GM19463 (cell line): ENCODE data around the gene SYCP3.

ENCODE experiments used
- ATAC-seq: cut with Tn5 transposase; IDR thresholded peaks from one replicate; pipeline ENCODE4 v1.9.1; 2021; ENCODE audit warnings: mild to moderate bottlenecking, moderate library complexity; ENCODE audit not compliant: unreplicated experiment

Gene SYCP3

DNA sequence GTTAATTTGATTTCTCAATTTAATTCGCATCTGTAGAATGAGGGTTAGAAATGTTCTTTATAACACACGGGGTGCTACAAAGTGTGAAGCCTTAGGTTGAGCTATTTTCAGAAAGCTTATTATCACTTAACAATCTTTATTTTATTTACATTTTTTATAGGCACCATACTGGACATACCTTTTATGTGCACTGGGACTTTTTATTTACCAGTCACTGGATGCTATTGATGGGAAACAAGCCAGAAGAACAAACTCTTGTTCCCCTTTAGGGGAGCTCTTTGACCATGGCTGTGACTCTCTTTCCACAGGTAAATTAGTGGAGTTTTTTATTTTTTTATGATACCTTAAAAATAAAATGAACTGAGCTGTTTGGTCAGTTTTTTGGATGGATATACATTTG, 25.3 kb downstream of the SYCP3 start:
- no peak for ATAC-seq

DNA sequence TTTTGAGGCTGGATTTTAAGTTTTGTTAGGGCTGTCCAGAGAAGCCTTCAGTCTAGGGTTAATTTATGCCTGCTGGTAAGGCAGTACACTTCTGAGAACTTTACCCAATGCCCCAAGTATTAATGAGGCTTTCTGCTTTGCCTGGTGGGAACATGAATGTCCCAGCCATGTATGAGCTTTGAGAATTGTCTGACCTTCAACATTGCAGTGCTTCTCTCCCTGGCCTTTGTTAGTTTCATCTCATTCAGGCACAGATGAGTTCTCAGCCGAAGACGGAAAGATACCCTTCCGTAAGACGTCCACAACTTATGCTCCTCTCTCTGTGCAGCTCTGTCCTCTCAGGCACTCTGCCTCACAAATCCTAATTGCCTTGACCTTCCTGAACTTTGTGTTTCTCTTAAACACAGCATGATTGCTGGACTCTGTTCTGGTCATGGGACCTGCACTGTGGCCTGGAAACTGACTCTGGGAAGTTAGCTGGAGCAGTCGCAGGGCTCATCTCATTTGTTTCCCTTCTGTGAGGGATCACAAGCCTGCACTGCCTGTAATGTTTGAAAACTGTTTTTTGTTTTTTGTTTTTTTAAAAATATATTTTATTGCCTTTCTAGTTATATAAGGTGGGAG, 26.1 kb downstream of the SYCP3 start:
- ATAC-seq, result no peak

DNA sequence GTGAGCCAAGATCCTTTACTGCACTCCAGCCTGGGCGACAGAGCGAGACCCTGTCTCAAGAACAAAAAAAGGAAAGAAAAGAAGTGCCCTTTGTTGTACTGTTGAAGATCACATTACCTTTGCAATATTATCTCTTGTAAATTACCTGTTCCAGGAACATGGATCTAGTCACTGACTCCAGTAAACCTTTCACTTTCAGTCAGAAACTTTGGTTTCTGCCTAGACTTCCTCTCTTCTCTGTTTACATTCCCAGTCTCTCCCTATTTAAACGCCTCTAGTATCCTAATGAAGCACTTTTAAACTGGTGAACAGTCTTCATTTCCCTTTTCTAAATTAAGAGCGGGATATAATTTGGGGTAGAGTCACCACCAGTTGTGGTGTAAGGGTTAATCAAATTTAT, 29.0 kb downstream of the SYCP3 start:
- ATAC-seq, result no peak

- no peak for ATAC-seq
Measured at GRCh38 chr12:101707131-101707782, 32.0 kb downstream of the SYCP3 start.

- no peak for ATAC-seq
Measured at GRCh38 chr12:101706403-101706802, 32.9 kb downstream of the SYCP3 start.

- no peak for ATAC-seq
Measured at GRCh38 chr12:101703487-101703886, 35.8 kb downstream of the SYCP3 start.

DNA sequence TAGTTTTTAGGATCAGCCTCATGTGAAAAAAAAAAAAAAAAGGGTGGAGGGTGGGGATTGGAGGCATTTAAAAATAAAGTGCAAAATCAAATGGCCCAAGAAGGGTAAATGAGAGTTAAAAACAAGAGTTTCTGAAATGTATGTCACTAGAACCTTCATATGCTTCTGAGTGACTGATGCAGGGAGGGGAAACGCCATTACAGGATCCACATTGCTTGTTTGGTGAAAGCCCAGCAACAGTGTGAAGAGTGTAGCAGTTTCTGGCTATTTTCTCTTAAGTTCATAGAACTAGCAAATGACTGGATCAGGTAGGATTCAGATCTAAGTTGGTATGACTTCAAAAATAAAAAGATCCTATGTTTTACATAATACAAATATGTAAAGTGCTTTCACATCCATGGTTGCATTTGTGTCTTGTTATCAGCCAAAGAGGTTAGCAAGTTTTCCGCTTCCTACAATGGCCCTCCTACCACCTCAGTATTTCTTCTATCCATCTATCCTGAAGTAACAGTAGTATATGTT, 38.9 kb downstream of the SYCP3 start:
- no peak for ATAC-seq

GRCh38 chr12:101698800-101699347, 40.4 kb downstream of the SYCP3 start:
- ATAC-seq, result no peak

- ATAC-seq, result peak; percentile 25
Measured at GRCh38 chr12:101697930-101698799, 41.1 kb downstream of the SYCP3 start.

DNA sequence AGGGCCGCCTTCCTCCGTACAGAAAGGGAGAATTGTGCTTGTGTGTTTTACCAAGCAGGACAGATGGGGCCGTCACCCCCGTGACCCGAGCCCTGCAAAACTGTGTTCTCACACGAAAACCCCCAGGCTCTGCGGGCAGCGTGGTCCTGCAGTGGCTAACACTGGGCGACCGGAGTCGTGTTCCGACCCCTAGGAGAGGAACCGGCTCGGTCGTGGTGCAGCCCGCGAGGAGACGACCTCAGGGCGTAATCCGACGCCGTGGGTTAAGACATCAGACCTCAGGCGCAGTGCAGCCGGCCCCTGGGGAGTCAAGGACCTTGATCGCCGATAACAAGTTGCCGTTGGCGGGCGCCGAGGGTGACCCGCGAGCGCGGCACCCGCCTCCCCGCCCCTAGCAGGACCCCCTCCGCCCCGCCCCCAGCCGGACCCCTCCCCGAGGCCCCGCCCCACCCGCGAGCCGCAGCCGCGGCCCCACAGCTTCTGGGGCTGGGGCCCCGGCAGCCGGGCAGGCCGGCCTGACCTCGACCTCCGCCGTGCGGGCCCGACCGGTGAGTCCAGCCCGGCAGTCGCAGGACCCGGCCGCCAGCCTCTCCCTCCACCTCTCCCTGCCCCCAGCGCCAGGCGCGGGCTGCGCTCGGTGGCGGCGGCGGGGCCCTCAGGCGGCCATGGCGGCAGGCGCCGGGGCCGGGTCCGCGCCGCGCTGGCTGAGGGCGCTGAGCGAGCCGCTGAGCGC, 41.9 kb downstream of the SYCP3 start, which contains the start of gene CHPT1:
CHPT1 (plus strand) TSS at position 444 of the 733 bp plus-strand sequence; CDS start at position 666, 222 bp downstream.
- ATAC-seq, result peak; percentile 56

DNA sequence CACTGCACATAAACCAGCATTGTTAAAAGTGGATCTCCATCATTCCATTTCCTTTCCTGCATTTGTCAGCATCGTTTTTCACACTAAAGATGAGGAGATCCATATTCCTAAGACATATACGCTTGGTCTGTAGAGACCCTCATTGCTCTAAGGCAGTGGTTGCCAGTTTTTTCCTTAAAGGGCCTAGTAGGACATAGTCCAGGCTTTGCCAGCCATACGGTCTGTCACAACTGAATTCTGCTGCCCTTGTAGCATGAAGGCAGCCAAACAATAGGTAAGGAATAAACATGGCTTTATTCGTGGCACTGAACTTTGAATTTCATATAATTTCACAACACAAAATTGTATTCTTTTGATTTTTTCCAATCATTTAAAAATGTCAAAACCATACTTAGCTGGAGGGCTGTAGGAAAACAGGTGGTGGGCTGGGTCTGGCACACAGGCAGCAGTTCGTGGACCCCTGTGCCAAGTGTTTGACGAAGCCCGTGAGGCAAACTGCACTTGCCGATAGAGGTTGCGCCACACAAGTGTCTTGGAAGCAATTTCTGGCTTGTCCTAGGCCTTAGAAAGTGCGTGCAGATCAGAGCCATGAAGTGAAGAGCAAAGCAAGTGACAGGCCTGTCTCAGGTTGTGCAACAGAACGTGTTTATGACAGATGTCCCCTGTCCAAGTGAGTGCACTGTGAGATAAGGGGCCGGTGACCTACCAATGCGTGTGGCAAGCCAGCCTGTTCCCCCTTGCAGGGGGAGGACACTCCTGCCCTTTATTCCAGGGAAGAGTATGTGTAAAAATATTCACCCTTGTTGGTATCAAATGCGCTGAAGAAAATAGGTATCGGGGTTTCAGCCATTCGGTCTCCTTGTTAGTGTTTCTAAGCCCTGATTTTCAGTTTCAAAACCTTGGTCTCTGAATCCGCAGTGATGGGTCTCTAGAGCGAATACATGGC, 42.7 kb downstream of the SYCP3 start:
- ATAC-seq, result peak; percentile 33

- no peak for ATAC-seq
Measured at GRCh38 chr12:101695706-101696105, 43.6 kb downstream of the SYCP3 start.

- ATAC-seq, result no peak
Measured at GRCh38 chr12:101694986-101695385, 44.3 kb downstream of the SYCP3 start.

GRCh38 chr12:101694297-101694848, 44.9 kb downstream of the SYCP3 start:
- ATAC-seq, result no peak

DNA sequence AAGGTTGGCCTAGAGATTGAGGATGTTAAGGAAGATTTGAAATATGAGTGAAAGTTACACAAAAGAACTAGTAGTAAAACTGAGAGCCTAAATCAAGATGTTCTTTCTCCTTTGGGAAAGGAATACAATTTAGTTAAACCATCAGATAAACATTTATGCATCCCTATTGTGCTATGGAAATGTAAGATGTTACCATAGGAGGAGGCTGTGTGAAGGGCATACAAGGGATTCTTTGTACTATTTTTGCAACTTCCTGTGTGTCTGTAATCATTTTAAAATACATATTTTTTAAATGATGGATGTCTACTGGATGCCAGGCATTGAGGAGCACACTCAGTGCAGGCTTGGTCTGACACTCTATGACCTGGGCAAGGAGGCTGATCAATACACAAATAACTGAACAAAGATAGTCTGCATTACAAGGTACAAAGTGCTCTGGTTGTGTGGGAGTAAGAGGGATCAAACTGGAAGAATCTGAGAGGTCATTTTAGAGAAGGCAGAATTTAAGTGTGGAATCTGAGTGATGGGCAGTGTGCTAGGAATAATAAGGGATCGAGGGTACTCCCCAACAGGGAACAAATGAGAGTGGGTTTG, 47.7 kb downstream of the SYCP3 start:
- ATAC-seq, result no peak

GRCh38 chr12:101690544-101691098, 48.6 kb downstream of the SYCP3 start:
- no peak for ATAC-seq

- no peak for ATAC-seq
Measured at GRCh38 chr12:101686176-101686575, 53.1 kb downstream of the SYCP3 start.

DNA sequence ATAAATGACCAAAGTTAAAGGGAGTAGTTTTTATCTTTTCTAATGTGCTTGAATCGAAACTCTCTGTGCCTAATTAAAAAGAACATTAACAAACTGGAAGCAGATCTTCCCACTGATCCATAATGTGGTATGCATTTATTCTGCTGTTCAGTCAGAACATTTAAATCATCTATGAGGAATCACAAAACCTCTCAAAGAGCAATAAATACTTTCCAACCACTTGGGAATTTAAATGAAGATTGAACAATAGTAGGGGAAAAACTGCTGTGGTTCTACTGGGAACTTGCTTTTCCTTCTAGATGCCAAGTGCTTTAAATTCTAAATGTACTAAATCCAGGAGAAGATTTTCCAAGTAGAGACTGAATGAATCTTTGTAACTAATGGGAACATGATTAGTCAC, 54.2 kb downstream of the SYCP3 start:
- no peak for ATAC-seq
